Loucy (cell line): Measurements from ENCODE around the gene SLC16A13.
A peak's percentile ranks its signal among the peaks of the same experiment; 100 is the strongest.

ENCODE experiments used
- H2AFZ ChIP-seq: fragments of 200-600 bp; sonication (generic); 2 replicates; pipeline ENCODE4 v1.6.0; 2016; ENCODE audit warnings: antibody characterized with exemption, mild to moderate bottlenecking, low read length, moderate library complexity
- H3F3A ChIP-seq: fragments of 200-600 bp; 2 replicates; pipeline ENCODE4 v1.6.0; 2016; ENCODE audit warnings: antibody characterized with exemption, low read depth, mild to moderate bottlenecking
- H3K27me3 ChIP-seq: fragments of 200-600 bp; sonication (generic); 2 replicates; pipeline ENCODE4 v1.6.1; 2014; ENCODE audit warnings: low read length, mild to moderate bottlenecking; ENCODE audit not compliant: insufficient read depth, poor library complexity, severe bottlenecking
- H3K36me3 ChIP-seq: fragments of 200-600 bp; sonication (generic); 2 replicates; pipeline ENCODE4 v1.6.1; 2016; ENCODE audit warnings: low read length; ENCODE audit not compliant: insufficient read depth
- H3K4me1 ChIP-seq: fragments of 200-600 bp; sonication (generic); 2 replicates; pipeline ENCODE4 v1.5.1; 2014; ENCODE audit warnings: low read length, mild to moderate bottlenecking; ENCODE audit not compliant: insufficient read depth, poor library complexity, severe bottlenecking
- H3K4me2 ChIP-seq: fragments of 200-600 bp; sonication (generic); 2 replicates; pipeline ENCODE4 v1.6.0; 2014; ENCODE audit warnings: antibody characterized with exemption, low read length, low read depth, mild to moderate bottlenecking; ENCODE audit not compliant: poor library complexity, severe bottlenecking
- H3K4me3 ChIP-seq: fragments of 200-600 bp; sonication (generic); 2 replicates; pipeline ENCODE4 v1.5.1; 2014; ENCODE audit warnings: low read length, mild to moderate bottlenecking, mixed read lengths; ENCODE audit not compliant: poor library complexity, severe bottlenecking
- H3K79me2 ChIP-seq: fragments of 200-600 bp; sonication (generic); 2 replicates; pipeline ENCODE4 v1.6.1; 2014; ENCODE audit warnings: low read length; ENCODE audit not compliant: insufficient read depth
- H3K9ac ChIP-seq: fragments of 200-600 bp; sonication (generic); 2 replicates; pipeline ENCODE4 v1.6.0; 2014; ENCODE audit warnings: mild to moderate bottlenecking, low read depth, low read length, moderate library complexity; ENCODE audit not compliant: poor library complexity, severe bottlenecking
- H3K9me2 ChIP-seq: fragments of 200-600 bp; sonication (generic); replicated peaks from 2 replicates; pipeline ENCODE4 v1.6.1; 2016; ENCODE audit warnings: low read depth, low read length, mixed read lengths
- H3K9me3 ChIP-seq: fragments of 200-600 bp; sonication (generic); 2 replicates; pipeline ENCODE4 v1.6.1; 2014; ENCODE audit warnings: mild to moderate bottlenecking, antibody characterized with exemption, low read length, low read depth; ENCODE audit not compliant: insufficient read depth
- H4K20me1 ChIP-seq: fragments of 200-600 bp; sonication (generic); 2 replicates; pipeline ENCODE4 v1.6.0; 2014; ENCODE audit warnings: antibody characterized with exemption, low read length, mild to moderate bottlenecking; ENCODE audit not compliant: insufficient read depth, poor library complexity, severe bottlenecking
- EZH2phosphoT487 ChIP-seq: fragments of 200-600 bp; IDR thresholded peaks from 2 replicates; pipeline ENCODE4 v1.6.1; 2018; ENCODE audit warnings: antibody characterized with exemption, mild to moderate bottlenecking, moderate library complexity, borderline replicate concordance
- TF ChIP-seq, protein P1 (sequence below): fragments of 200-600 bp; sonication (generic); conservative IDR thresholded peaks from 2 replicates; pipeline ENCODE4 v1.5.1; 2014; ENCODE audit warnings: mild to moderate bottlenecking, antibody characterized with exemption, low read length

Gene SLC16A13

DNA sequence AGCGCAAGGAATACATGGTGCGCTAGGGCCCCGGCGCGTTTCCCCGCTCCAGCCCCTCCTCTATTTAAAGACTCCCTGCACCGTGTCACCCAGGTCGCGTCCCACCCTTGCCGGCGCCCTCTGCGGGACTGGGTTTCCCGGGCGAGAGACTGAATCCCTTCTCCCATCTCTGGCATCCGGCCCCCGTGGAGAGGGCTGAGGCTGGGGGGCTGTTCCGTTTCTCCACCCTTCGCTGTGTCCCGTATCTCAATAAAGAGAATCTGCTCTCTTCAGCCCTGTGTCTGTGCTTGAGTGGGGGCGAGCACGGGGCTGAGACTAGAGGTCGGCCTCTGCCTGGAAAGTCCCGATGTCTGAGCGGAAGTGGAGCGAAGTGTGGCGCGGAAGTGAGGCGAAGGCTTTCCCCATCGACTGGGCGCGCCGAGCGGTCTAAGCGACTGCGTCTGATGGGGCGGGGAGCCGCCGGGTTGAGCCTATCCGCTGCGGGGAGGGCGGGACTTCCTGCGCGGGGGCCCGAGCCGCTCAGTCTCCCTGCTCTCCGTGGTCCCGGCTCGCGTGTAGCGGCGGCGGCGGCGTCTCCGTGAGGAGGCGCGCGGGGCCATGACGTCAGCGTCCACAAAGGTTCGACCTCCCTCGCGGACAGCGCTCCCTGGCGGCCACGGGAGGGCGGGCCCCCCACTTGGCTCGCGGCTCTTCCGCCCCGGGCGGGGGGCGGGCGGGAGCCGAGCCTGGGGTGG, 21.4 kb upstream of the SLC16A13 start:
- H2AFZ ChIP-seq: peak overlapping the region; percentile 87
- H3K36me3 ChIP-seq: no peaks in the 10 kb centered on the region
- H3K9ac ChIP-seq: peak overlapping the region; percentile 96
- H3K4me2 ChIP-seq: peak overlapping the region; percentile 95
- no peaks in the 10 kb centered on the region for H3K27me3 ChIP-seq
- peaks cover 9% of the 10 kb centered on the region for H3F3A ChIP-seq
- peaks cover 18% of the 10 kb centered on the region for H4K20me1 ChIP-seq
- H3K9me3 ChIP-seq: no peaks in the 10 kb centered on the region
- peaks cover 68% of the 10 kb centered on the region for H3K4me1 ChIP-seq
- H3K9me2 ChIP-seq: no peaks in the 10 kb centered on the region
- peak overlapping the region; percentile 91 for H3K4me3 ChIP-seq
- no peak for TF ChIP-seq EZH2phosphoT487
- TF ChIP-seq, protein P1, sequence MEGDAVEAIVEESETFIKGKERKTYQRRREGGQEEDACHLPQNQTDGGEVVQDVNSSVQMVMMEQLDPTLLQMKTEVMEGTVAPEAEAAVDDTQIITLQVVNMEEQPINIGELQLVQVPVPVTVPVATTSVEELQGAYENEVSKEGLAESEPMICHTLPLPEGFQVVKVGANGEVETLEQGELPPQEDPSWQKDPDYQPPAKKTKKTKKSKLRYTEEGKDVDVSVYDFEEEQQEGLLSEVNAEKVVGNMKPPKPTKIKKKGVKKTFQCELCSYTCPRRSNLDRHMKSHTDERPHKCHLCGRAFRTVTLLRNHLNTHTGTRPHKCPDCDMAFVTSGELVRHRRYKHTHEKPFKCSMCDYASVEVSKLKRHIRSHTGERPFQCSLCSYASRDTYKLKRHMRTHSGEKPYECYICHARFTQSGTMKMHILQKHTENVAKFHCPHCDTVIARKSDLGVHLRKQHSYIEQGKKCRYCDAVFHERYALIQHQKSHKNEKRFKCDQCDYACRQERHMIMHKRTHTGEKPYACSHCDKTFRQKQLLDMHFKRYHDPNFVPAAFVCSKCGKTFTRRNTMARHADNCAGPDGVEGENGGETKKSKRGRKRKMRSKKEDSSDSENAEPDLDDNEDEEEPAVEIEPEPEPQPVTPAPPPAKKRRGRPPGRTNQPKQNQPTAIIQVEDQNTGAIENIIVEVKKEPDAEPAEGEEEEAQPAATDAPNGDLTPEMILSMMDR: peak; percentile 46
- peaks cover 59% of the 10 kb centered on the region for H3K79me2 ChIP-seq

DNA sequence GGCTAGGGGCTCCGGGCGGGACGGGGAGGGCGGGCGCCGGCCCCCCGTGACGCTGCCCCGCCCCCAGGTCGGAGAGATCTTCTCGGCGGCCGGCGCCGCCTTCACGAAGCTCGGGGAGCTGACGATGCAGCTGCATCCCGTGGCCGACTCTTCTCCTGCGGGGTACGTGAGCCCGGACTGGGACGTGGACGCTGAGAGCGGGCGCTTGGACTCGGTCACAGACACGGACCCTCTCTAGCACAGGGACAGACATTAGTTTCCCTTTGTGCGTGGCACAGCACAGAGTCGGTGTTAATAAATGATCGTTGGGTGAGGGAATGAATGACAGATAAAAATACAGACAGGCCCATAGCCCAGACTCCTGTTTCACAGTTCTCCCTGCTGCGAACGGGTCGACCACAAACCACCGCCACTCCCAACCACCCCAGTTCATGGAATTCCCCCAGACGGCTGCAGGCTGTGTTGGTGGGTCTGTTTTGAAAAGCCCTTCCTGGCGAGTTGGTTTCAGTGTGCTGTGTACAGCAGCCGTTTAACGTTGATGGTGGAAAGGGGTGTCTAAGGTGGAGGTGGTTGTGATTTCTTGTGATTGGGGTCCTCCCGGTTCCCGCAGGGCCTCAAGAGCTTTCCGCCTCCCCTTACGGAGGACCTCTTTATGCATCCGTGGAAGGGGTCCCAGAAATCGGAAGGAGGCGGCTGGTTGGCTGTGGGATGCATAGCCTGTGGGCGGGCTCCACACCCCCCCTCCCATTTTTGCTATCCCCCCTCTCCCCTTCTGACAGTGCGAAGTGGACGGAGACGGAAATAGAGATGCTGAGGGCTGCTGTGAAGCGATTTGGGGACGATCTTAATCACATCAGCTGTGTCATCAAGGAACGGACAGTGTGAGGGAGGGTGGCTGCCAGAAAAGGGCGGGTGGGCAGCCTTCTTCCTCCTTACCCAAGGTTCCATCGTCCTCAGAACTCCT, 20.5 kb upstream of the SLC16A13 start:
- Histone ChIP-seq H3K4me3 (peak overlapping the region; percentile 91), H2AFZ (peak overlapping the region; percentile 54; the same call in 1 of the 2 replicates), H3K79me2 (peaks cover 51% of the 10 kb centered on the region)

DNA sequence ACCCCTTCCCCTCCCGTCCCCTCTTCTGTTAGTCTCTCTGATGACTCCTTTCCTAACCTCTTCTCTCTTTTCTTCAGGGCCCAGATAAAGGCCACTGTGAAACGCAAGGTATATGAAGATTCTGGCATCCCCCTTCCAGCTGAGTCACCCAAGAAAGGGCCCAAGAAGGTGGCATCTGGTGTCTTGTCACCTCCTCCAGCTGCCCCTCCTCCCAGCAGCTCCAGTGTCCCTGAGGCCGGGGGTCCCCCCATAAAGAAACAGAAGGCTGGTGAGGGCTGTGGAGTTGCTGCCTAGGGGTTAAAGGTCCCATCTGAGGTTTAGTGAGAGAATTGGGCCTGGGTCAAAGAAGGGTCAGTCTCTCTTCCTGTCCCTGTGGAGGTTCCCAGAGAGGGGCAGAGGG, 19.4 kb upstream of the SLC16A13 start:
- no peaks in the 10 kb centered on the region for H3K9me2 ChIP-seq
- H3K4me2 ChIP-seq: peak overlapping the region; percentile 95
- H3K9me3 ChIP-seq: no peaks in the 10 kb centered on the region
- H3K79me2 ChIP-seq: peaks cover 39% of the 10 kb centered on the region
- H3K36me3 ChIP-seq: no peaks in the 10 kb centered on the region
- H2AFZ ChIP-seq: no peak overlapping the region
- H3K9ac ChIP-seq: peak overlapping the region; percentile 96
- peaks cover 11% of the 10 kb centered on the region for H4K20me1 ChIP-seq
- TF ChIP-seq, protein P1: no peak
- no peak for TF ChIP-seq EZH2phosphoT487
- H3K27me3 ChIP-seq: no peaks in the 10 kb centered on the region
- peaks cover 50% of the 10 kb centered on the region for H3K4me1 ChIP-seq
- peaks cover 9% of the 10 kb centered on the region for H3F3A ChIP-seq
- peak overlapping the region; percentile 91 for H3K4me3 ChIP-seq

More for the DNA sequence above, 20.5 kb upstream of the SLC16A13 start:
- Histone ChIP-seq H3K36me3 (no peaks in the 10 kb centered on the region), H3K4me2 (peak overlapping the region; percentile 95), H3K4me1 (peaks cover 60% of the 10 kb centered on the region), H4K20me1 (peaks cover 18% of the 10 kb centered on the region), H3K9me2 (no peaks in the 10 kb centered on the region), H3K27me3 (no peaks in the 10 kb centered on the region), H3F3A (peaks cover 9% of the 10 kb centered on the region), H3K9ac (peak overlapping the region; percentile 96), H3K9me3 (no peaks in the 10 kb centered on the region)
- TF ChIP-seq EZH2phosphoT487: no peak
- TF ChIP-seq, protein P1: no peak
